Heart left ventricle (tissue), 13 donors: ENCODE results near the gene PPM1M.

Experiments
- CTCF ChIP-seq, 12 donors: fragments of 200-600 bp; sonication (generic) in 4 of 12; IDR thresholded peaks; one replicate each; pipeline versions ENCODE4 v1.5.0 to v1.8.0; 2018 to 2022; ENCODE audit warnings: antibody characterized with exemption in 12 of 12, mild to moderate bottlenecking in 5 of 12
- POLR2A ChIP-seq, 2 donors: fragments of 450-650 bp; IDR thresholded peaks; one replicate each; pipeline ENCODE4 v1.6.1; 2017; ENCODE audit warnings: antibody characterized with exemption in 2 of 2, mild to moderate bottlenecking in 2 of 2, moderate library complexity in 2 of 2
- donor health status: ischemic (EF 13 %, LVEDD 7.1; RV severe dilation, severe dysfunction).
- donor health status: DM: no; HTN: yes; CAD: no.
- donor health status: DM: no; HTN: no; CAD: no.
- donor health status: ischemic (EF 25% LVEDD 6.9; RV normal size, moderate dysfunction).
- donor health status: ischemic (EF 25% LVEDD 5.7; RV mildly dilated, moderate dysfunction).
- donor health status: ischemic (EF 35%, LVEDD 5.7; RV mildly dilated, moderate dysfunction).
- donor health status: nonischemic (EF 11% LVEDD 7.7; RV severe dilation, severe dysfunction).
- donor health status: DM: yes; HTN: yes; CAD: no.
- donor health status: PGD.
- donor health status: ischemic (EF 29% LVEDD 5.4; RV normal size, mild dysfunction).
- donor health status: nonischemic (EF 23%, LVEDD 6.1; RV moderate dilation, normal function).

GRCh38 chr3:52248816-52249547 lies 3.4 kb downstream of the PPM1M start:
- TF ChIP-seq POLR2A (IDR thresholded peaks at IDR 0.05) (no peak), CTCF (IDR thresholded peaks at IDR 0.05) (no peak)
